Myocyte (in vitro differentiated cells): ENCODE data around the gene DAB2IP. TPM values are rescaled to one million over a fixed set of nuclear protein-coding genes. Genes with fewer than 3 reads are reported as not detected.

Source experiments
- DNase-seq: peaks from one replicate; pipeline ENCODE4 v3.0.0-alpha.2; 2012; ENCODE audit warnings: low read depth
- total RNA-seq: library from RNA; depleted of rRNA; stranded (reverse); fragments of >200 nt; gene quantifications from 2 replicates; pipeline ENCODE4 v1.2.3, GENCODE V29; 2014

DAB2IP gene
- total RNA-seq, 1 donor from 2014 or later = 4.5 TPM

DNA sequence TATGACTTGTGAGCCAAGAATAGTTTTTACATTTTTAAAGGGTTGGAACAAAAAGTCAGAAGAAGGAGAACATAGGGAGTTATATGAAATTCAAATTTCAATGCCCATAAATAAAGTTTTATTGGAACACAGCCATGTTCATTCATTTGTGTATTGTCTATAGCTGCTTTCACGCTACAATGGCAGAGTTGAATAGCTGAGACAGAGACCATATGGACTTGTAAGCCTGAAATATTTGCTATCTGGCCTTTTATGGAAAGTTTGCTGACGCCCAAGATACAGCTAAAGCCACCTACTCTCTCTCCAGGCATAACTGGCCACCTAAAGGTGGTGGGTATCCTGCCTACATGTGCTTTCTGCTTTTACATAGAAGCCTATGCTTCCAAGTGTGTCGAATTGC lies 10.9 kb downstream of the DAB2IP start:
- no peak for DNase-seq

GRCh38 chr9:121662891-121663580 lies 11.6 kb downstream of the DAB2IP start:
- DNase-seq = no peak

- DNase-seq = no peak
These were observed 12.2 kb downstream of the DAB2IP start for GRCh38 chr9:121663591-121663990.

GRCh38 chr9:121666294-121666693 lies 14.9 kb downstream of the DAB2IP start:
- DNase-seq = no peak

DNA sequence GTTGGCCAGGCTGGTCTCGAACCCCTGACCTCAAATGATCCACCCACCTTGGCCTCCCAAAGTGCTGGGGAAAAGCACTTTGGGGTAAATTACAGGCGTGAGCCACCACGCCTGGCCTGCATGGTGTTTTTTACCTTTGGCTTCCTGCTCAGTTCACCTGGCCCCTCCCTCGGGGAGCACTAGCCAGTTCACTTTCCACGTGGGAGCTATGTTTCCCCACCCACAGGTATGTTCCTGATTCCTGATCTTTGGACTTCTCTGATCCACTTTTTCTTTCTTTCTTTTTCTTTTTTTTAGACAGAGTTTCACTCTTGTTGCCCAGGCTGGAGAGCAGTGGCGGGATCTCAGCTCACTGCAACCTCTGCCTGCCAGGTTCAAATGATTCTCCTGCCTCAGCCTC lies 15.8 kb downstream of the DAB2IP start:
- no peak for DNase-seq

GRCh38 chr9:121667890-121668289 lies 16.5 kb downstream of the DAB2IP start:
- no peak for DNase-seq

DNA sequence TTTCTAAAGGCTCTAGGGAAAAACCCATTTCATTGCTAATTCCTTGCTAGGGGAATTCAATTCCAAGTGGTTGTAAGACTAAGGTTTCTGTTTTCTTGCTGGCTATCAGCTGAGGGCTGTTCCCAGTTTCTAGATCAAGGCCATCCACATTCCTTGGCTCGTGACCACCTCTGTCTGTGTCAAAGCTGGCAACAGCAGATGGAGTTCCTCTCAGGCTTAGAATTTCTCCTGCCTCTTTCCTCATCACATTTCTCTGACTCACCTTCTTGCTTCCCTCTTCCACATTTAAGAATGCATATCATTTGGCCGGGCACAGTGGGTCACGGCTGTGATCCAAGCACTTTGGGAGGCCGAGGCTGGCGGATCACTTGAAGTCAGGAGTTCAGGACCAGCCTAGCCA lies 19.0 kb downstream of the DAB2IP start:
- DNase-seq = no peak

DNA sequence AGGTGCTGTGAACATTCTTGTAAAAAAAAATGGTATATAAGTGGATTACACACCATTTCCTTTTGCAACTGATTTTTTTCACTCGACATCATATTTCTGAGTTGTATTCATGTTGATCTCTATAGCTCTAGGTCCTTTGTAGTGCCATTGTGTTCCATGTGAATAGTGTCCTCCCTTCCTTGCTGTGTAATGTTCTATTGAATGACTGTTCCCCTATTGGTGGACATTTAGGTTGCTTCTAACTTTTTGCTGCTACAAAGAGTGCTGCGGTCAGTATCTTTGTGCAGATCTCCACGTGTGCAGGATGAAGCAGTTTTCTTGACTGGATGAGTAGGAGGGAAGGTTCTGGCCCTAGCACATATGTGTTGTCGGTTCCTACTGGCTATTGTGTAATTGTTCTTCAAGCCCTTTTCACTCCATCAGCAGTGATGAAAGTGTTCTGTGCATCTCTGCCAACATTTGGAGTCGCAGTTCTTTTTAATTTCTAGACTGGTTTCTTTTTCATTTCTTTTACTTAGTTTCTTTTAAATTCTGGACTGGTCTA lies 20.2 kb downstream of the DAB2IP start:
- DNase-seq = no peak

GRCh38 chr9:121672213-121672612 lies 20.8 kb downstream of the DAB2IP start:
- DNase-seq = no peak

DNA sequence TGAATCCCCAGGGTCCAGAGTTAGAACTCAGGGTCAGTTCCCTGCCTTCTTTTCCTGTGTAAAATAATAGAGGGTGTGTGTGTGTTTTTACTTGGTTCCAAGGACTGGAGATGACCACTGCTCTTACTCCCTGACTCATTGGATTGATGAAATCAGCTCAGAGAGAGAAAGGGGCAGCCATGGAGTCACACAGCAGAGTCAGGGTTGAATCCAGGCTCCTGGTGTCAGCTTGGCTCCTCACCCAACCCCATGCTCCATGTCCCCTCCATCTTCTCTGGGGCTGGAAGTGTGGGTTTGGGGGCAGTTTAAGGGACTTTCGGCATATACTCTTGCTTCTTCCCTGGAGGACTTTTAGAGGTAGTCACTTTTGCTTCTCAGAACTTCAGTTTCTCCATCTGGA lies 21.6 kb downstream of the DAB2IP start:
- no peak for DNase-seq

DNA sequence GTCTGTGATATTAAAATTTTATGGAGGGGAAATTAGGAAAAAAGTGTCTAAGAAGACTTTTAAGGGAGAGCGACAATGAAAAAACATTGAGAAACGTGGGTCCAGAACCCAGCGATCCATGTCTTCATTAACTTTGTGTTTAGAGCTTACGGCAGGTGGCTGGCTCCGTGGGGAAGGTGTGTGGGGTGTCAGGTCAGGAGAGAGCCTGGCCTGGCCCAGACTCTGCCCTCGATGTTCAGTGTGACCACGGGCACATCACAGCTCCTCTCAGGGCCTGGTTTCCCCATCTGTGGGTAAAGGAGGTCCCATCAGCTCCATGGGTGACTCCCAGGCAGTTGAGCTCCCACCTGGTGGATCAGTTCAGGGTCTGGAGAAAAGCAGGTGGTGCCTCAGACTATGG lies 22.1 kb downstream of the DAB2IP start:
- no peak for DNase-seq

GRCh38 chr9:121674017-121674416 lies 22.6 kb downstream of the DAB2IP start:
- no peak for DNase-seq

- DNase-seq = no peak
These were observed 23.5 kb downstream of the DAB2IP start for GRCh38 chr9:121674952-121675351.

DNA sequence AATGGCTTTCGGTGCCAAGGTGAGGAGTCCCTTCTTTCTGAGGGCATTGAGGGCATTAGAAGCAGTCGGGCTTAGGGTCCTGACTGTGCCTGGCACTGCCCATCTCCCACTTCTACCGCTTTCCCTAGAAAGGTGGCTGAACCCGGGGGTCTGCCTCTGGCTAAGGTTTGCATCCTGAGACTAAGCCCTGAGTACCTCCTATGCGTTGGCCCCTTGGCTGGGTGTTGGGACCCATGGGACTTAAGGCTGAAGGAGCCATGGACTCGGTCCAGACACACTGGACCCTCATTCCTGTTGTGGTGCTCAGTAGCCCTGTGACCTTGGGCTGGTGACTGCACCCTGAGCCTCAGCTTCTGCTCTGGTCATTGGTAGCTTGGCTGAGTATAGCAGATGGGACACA lies 23.9 kb downstream of the DAB2IP start:
- DNase-seq = no peak

- DNase-seq = no peak
These were observed 24.8 kb downstream of the DAB2IP start for GRCh38 chr9:121675969-121676822.

GRCh38 chr9:121676926-121677325 lies 25.5 kb downstream of the DAB2IP start:
- DNase-seq = no peak

GRCh38 chr9:121678501-121679022 lies 27.1 kb downstream of the DAB2IP start:
- no peak for DNase-seq

- DNase-seq = no peak
These were observed 28.6 kb downstream of the DAB2IP start for GRCh38 chr9:121679901-121680635.

- DNase-seq = no peak
These were observed 30.0 kb downstream of the DAB2IP start for GRCh38 chr9:121681404-121681803.

DNA sequence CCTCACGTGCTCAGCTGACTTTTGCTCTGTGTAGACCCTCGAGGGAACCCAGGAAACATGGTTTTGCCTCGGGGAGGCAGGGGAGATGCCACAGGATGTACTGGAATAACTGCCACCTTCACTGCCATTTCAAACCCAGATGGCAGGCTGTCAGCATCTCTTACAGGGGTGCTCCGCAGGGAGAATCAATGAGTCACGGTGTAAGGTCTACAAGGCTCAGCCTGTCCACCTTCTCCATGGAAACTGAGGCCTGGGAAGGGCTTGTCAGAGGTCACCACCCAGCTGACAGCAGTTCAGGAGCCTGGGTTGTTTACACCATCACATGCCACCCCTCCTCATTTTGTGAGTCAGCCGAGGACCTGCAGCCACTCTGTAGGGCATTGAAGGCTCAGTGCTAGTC lies 30.8 kb downstream of the DAB2IP start:
- DNase-seq = no peak

DNA sequence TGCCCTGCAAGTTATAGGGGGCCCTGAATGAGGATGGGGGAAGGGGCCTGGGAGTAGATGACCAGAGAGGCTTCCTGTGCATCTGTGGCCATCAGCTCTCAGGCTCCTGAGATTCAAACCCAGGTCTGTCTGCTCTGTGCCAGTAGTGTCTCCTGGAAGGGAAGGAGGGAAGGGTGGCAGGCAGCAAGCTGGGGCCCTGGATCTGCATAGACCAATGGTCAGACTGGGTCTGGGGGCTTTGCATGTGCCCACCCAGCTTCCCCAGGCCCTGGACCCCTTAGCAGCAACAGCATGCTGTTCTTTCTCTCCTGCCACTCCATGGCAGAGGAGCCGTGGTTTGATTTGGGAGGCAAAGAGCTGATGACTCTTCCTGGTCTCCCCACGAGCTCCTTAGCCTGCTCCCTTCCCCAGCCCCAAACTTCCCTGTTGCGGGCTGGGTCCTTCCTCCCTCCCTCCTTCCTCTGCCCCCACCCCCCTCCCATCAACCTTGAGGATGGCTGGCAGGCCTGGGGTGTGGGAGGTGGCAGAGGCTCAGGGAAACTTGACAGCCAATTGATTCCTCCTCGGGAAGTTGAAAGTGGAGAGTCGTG lies 31.6 kb downstream of the DAB2IP start:
- no peak for DNase-seq
